Ectodermal cell (in vitro differentiated cells): Measurements from ENCODE around the gene PNPLA1.

Experiments used
- H3K27ac ChIP-seq: 2 replicates; pipeline ENCODE4 v1.7.0; 2013; ENCODE audit warnings: mild to moderate bottlenecking, low read depth, low read length; ENCODE audit not compliant: insufficient read depth, poor library complexity, severe bottlenecking
- H3K27me3 ChIP-seq: 2 replicates; pipeline ENCODE4 v1.7.0; 2013; ENCODE audit warnings: mild to moderate bottlenecking, low read length; ENCODE audit not compliant: insufficient read depth, control insufficient read depth, poor library complexity, severe bottlenecking
- H3K36me3 ChIP-seq: one replicate; pipeline ENCODE4 v1.7.0; 2013; ENCODE audit warnings: low read length; ENCODE audit not compliant: control insufficient read depth, insufficient read depth
- H3K4me1 ChIP-seq: one replicate; pipeline ENCODE4 v1.7.0; 2013; ENCODE audit warnings: low read length; ENCODE audit not compliant: control insufficient read depth, insufficient read depth
- H3K4me3 ChIP-seq: 2 replicates; pipeline ENCODE4 v1.7.0; 2013; ENCODE audit warnings: low read depth, low read length, control low read depth; ENCODE audit not compliant: insufficient read depth
- H3K9me3 ChIP-seq: 2 replicates; pipeline ENCODE4 v1.7.0; 2013; ENCODE audit warnings: mild to moderate bottlenecking, low read length, moderate library complexity; ENCODE audit not compliant: control insufficient read depth
- WGBS, 2 experiments: methylation state at CpG; one replicate each; pipeline ENCODE4 v1.1.7; 2013; ENCODE audit warnings: missing lambda C conversion rate in 2 of 2; 5-methylcytosine and 5-hydroxymethylcytosine counted together

PNPLA1 gene

DNA sequence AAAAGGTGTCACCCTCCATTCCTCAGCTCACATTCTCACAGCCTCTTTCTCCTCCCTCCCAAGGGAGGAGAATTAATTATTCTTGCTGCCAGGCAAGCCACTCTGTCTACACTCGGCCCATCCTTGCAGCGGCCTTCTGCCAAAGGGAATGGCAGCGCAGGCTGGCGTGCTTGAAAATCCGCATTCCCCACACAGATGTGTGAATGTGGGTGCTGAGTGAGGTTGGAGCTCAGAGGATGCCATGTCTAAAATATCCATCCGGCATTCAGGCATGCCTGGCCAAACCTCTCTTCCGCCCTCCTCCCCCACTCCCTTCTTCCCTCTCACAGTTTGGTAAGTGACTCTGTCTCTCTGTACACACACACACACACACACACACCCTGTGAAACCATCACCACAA lies 27.7 kb downstream of the PNPLA1 start:
- no peaks in the 10 kb centered on the region for H3K36me3 ChIP-seq
- peaks cover 4% of the 10 kb centered on the region for H3K4me1 ChIP-seq
- H3K27ac ChIP-seq, result no peak overlapping the region
- 87 to 89% methylated on average over 7 of the region's 7 CpGs for WGBS, 2 experiments
- no peaks in the 10 kb centered on the region for H3K27me3 ChIP-seq
- H3K4me3 ChIP-seq, result no peak overlapping the region
- no peaks in the 10 kb centered on the region for H3K9me3 ChIP-seq

DNA sequence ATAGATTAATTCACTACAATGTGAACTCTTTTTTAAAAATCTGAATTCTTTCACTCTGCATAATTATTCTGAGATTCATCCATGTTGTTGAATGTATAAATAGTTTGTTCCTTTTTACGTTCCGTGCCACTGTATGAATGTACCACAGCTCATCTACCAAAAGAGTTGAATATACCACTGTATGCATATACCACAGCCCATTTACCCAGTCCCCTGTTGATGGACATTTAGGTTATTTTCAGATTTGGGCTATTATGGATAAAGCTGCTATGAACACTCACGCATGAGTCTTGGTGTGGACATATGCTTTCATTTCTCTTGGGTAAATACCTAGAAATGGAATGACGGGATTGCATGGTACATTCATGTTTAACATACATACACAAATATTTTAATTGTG lies 28.2 kb downstream of the PNPLA1 start:
- Histone ChIP-seq H3K4me1 (peaks cover 4% of the 10 kb centered on the region), H3K36me3 (no peaks in the 10 kb centered on the region), H3K27ac (no peak overlapping the region), H3K9me3 (no peaks in the 10 kb centered on the region), H3K4me3 (no peak overlapping the region), H3K27me3 (no peaks in the 10 kb centered on the region)
- 94 to 100% methylated on average over 1 to 3 of the region's 4 CpGs for WGBS, 2 experiments

DNA sequence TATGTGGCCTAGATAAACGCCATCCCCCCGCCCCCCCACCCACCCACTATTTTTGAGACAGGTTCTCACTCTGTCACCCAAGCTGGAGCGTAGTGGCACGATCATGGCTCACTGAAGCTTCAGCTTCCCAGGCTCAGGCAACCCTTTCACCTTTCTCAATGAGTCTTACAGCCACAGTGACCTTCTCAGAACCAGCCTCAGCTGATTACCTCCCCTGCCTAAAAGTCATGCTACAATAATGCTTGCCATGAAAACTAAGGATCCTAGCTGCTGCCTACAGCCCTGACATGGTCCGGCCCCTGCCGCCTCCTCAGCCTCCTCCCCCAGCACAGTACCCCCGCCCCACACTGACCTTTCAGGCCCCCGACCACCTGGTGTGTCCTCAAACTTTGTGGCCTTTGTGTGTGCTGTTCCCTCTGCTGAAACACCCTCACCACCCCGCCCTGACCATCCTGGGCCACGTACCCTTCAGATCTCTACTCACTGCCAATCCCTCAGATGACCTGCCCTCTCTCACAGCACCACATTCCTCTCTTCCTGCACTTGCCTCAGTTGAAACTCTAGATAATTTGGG lies 31.3 kb downstream of the PNPLA1 start:
- H3K9me3 ChIP-seq, result no peaks in the 10 kb centered on the region
- 74% methylated on average over 9 to 10 of the region's 10 CpGs for WGBS, 2 experiments

DNA sequence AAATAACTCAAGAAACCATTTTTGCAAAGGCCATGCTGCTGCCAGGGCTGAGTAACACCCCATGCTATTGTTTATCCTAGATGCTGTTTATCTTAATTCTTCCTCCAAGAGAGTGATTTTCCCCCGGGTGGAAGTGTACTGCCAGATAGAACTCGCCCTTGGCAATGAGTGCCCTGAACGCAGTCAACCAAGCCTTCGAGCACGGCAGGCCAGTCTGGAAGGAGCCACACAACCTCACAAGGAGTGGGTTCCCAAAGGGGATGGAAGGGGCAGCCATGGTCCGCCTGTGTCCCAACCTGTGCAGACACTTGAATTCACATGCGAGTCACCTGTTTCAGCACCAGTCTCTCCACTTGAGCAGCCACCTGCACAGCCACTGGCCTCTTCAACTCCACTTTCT lies 31.9 kb downstream of the PNPLA1 start:
- H3K4me1 ChIP-seq, result peaks cover 4% of the 10 kb centered on the region
- no peaks in the 10 kb centered on the region for H3K9me3 ChIP-seq
- H3K27ac ChIP-seq, result no peak overlapping the region
- H3K27me3 ChIP-seq, result no peaks in the 10 kb centered on the region
- WGBS, 2 experiments, result 94% methylated on average over 7 of the region's 7 CpGs
- H3K4me3 ChIP-seq, result no peak overlapping the region
- no peaks in the 10 kb centered on the region for H3K36me3 ChIP-seq

More for the DNA sequence above, 31.3 kb downstream of the PNPLA1 start:
- H3K27me3 ChIP-seq, result no peaks in the 10 kb centered on the region
- no peak overlapping the region for H3K4me3 ChIP-seq
- no peak overlapping the region for H3K27ac ChIP-seq
- H3K4me1 ChIP-seq, result peaks cover 4% of the 10 kb centered on the region
- no peaks in the 10 kb centered on the region for H3K36me3 ChIP-seq

DNA sequence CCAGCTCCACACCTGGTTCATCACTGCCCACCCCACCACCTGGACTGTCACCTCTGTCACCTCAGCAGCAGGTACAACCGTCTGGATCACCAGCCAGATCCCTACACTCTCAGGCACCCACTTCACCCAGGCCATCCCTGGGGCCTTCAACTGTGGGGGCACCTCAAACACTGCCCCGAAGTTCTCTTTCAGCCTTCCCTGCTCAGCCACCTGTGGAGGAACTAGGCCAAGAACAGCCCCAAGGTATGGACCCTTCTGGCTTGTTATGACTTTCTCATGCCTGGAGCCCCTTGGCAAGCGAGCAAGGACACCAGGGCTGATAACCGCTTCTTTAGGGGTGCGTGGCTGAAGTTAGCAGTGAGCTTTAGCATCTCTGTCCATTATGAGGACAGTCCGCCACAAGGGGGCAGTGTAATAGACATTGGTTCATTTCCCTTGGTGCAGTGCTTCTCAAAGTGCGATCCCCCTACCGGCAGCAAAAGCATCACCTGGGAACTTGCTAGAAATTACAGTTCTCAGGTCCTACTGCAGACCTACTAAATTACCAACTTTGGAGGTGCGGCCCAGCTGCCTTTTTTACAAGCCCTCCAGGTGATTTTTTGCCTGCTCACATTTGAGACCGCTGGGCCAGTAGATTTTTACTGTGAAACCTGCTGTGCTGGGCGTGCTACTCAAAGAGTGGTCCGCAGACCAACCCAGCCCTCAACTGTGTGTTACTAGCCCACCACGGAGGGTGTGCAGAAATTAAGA lies 32.5 kb downstream of the PNPLA1 start:
- 45 to 46% methylated on average over 13 of the region's 13 CpGs for WGBS, 2 experiments
- Histone ChIP-seq H3K4me1 (peaks cover 4% of the 10 kb centered on the region), H3K9me3 (no peaks in the 10 kb centered on the region), H3K36me3 (no peaks in the 10 kb centered on the region), H3K27ac (no peak overlapping the region), H3K4me3 (no peak overlapping the region), H3K27me3 (no peaks in the 10 kb centered on the region)

DNA sequence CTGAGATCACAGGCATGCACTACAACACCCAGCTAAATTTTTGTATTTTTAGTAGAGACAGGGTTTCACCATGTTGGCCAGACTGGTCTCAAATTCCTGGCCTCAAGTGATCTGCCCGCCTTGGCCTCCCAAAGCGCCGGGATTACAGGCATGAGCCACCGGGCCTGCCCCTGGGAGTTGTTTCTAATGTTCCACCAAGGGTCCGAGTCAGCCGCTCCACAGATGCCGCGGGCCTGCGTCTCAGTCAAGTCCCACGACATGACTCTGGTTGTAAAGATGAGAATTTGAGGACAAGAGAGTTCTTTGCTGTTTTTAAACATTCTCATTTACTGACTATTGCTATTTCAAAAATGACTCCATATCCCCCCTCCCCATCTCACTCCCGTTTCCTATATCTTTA lies 36.0 kb downstream of the PNPLA1 start:
- H3K9me3 ChIP-seq, result no peaks in the 10 kb centered on the region
- WGBS, 2 experiments, result 87 to 93% methylated on average over 11 of the region's 11 CpGs
- H3K27me3 ChIP-seq, result no peaks in the 10 kb centered on the region
- H3K4me1 ChIP-seq, result peaks cover 4% of the 10 kb centered on the region
- no peaks in the 10 kb centered on the region for H3K36me3 ChIP-seq
- no peak overlapping the region for H3K4me3 ChIP-seq
- H3K27ac ChIP-seq, result no peak overlapping the region

DNA sequence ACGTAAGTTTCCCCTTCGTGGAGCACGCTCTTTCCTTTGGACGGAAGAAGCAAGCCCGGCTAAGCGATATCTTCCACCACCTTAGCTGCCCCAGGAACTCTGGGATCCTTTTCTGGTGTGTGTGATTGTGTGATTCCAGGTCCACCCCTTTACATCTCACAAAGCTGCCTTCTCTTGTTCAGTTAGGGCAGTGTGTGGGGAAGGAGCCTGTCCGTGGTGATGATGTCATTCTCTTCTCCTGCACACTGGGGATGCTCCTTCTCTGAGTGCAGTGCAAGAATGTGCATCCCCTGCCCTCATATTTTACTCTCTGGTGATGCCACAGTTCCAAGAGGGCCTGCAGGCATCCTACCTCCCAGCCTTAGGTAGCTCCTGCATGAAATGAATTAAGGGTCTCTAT lies 36.5 kb downstream of the PNPLA1 start:
- no peaks in the 10 kb centered on the region for H3K27me3 ChIP-seq
- no peaks in the 10 kb centered on the region for H3K9me3 ChIP-seq
- 81 to 89% methylated on average over 6 to 7 of the region's 7 CpGs for WGBS, 2 experiments
- no peaks in the 10 kb centered on the region for H3K36me3 ChIP-seq
- H3K27ac ChIP-seq, result no peak overlapping the region
- H3K4me3 ChIP-seq, result no peak overlapping the region
- H3K4me1 ChIP-seq, result peaks cover 2% of the 10 kb centered on the region

DNA sequence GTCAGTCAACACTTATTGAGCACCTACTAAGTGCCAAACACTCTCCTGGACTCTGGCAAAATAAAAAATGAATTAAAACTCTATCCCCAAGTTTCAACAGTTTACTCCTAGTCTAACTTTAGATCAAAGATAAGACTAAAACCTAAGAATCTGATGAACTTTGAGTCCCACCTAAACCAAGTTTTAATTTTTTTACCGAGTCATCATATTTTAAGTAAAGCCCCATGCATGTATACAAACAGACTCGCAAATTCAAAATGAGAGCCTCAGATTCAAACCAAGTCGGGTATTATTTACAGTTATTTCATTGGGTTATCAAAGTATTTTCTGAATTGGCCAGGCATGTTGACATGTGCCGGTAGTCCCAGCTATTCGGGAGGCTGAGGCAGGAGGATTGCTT lies 38.7 kb downstream of the PNPLA1 start:
- WGBS, 2 experiments, result 96% methylated on average over 5 of the region's 5 CpGs
- H3K36me3 ChIP-seq, result no peaks in the 10 kb centered on the region
- H3K27me3 ChIP-seq, result no peaks in the 10 kb centered on the region
- H3K4me1 ChIP-seq, result no peaks in the 10 kb centered on the region
- no peak overlapping the region for H3K27ac ChIP-seq
- H3K9me3 ChIP-seq, result no peaks in the 10 kb centered on the region
- no peak overlapping the region for H3K4me3 ChIP-seq

DNA sequence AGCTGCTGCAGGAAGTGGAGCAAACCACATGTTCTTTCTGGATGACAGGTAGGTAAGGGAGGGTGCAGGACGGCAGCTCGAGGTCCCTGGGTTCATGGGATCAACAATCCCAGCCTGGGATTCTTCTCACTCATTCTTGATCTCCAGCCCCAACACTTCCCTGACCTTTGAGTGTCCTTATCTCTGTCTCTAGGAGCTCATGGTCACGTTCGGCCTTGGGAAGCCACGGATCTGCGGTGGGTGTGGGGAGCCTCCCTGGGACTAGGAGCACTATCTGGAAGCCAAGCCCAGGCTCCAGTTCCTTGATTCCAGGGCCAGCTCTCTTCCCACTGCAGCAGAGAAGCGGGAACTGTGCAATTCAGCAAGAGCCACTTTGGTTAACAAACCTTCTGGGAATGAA lies 39.3 kb downstream of the PNPLA1 start:
- no peaks in the 10 kb centered on the region for H3K9me3 ChIP-seq
- peaks cover 3% of the 10 kb centered on the region for H3K4me1 ChIP-seq
- H3K36me3 ChIP-seq, result no peaks in the 10 kb centered on the region
- H3K27me3 ChIP-seq, result no peaks in the 10 kb centered on the region
- H3K4me3 ChIP-seq, result no peak overlapping the region
- H3K27ac ChIP-seq, result no peak overlapping the region
- WGBS, 2 experiments, result 90 to 91% methylated on average over 7 of the region's 7 CpGs

DNA sequence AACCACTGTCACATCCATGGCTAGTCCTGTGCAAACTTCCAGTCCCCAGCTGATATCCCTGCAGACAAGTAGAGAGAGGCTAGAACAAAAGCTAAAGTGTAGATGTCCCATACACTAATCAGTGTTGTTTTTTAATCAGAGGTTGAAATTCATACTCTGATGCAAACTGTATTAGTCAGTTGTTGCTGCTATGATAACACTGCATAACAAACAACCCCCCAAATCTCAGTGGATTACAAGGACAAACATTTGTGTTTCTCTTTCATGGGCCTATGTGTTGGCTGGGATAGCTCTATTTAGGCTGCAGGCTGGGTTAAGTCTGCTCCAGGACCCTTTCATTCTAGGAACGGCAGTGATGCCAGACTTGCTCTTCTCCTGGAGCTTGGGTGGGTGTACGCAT lies 40.0 kb downstream of the PNPLA1 start:
- Histone ChIP-seq H3K9me3 (no peaks in the 10 kb centered on the region), H3K27me3 (no peaks in the 10 kb centered on the region), H3K36me3 (no peaks in the 10 kb centered on the region), H3K4me1 (peaks cover 5% of the 10 kb centered on the region), H3K27ac (no peak overlapping the region), H3K4me3 (no peak overlapping the region)
- WGBS, 2 experiments, result 92 to 93% methylated on average over 2 of the region's 2 CpGs
